A549 (cell line): ENCODE data around the gene EMID1.

Experiments used
- BCL3 ChIP-seq: fragments of >200 bp; sonication (Bioruptor Twin); formaldehyde crosslinking; IDR thresholded peaks from 3 replicates; pipeline ENCODE4 v1.6.1; 2016
- BHLHE40 ChIP-seq: IDR thresholded peaks from 2 replicates; pipeline ENCODE4 v1.6.1; 2012; ENCODE audit warnings: low read depth, low read length, inconsistent platforms
- CTCF ChIP-seq: fragments of >200 bp; sonication (Bioruptor Twin); formaldehyde crosslinking; IDR thresholded peaks from 3 replicates; pipeline ENCODE4 v1.5.1; 2016
- HEYL ChIP-seq: fragments of 250-450 bp; sonication (Bioruptor Pico); IDR thresholded peaks from 2 replicates; pipeline ENCODE4 v1.8.0; 2021; ENCODE audit warnings: mild to moderate bottlenecking, moderate library complexity
- MAFK ChIP-seq: fragments of 450-650 bp; IDR thresholded peaks from 2 replicates; pipeline ENCODE4 v1.6.1; 2014; ENCODE audit not compliant: partially characterized antibody
- MAZ ChIP-seq: fragments of 150-350 bp; IDR thresholded peaks from 2 replicates; pipeline ENCODE4 v1.6.1; 2014; ENCODE audit warnings: antibody characterized with exemption, low read depth, low read length, borderline replicate concordance
- MYC ChIP-seq: IDR thresholded peaks from 2 replicates; pipeline ENCODE4 v1.6.1; 2012; ENCODE audit warnings: mild to moderate bottlenecking, inconsistent platforms, low read length, improper control_type of control experiment, borderline replicate concordance
- NFE2L2 ChIP-seq: fragments of 150-350 bp; conservative IDR thresholded peaks from 2 replicates; pipeline ENCODE4 v1.6.1; 2014; ENCODE audit warnings: low read length
- PHF8 ChIP-seq: fragments of 200-600 bp; sonication (generic); IDR thresholded peaks from 2 replicates; pipeline ENCODE4 v1.6.1; 2016; ENCODE audit warnings: low read depth, mild to moderate bottlenecking, antibody characterized with exemption, moderate library complexity, borderline replicate concordance
- POLR2A ChIP-seq: IDR thresholded peaks from 2 replicates; pipeline ENCODE4 v1.6.1; 2012; ENCODE audit warnings: mild to moderate bottlenecking, low read length
- SMC3 ChIP-seq: fragments of >200 bp; sonication (Bioruptor Twin); formaldehyde crosslinking; IDR thresholded peaks from 3 replicates; pipeline ENCODE4 v1.6.1; 2018; ENCODE audit warnings: inconsistent platforms
- SREBF2 ChIP-seq: fragments of 450-650 bp; IDR thresholded peaks from 2 replicates; pipeline ENCODE4 v1.6.1; 2014; ENCODE audit warnings: mild to moderate bottlenecking, moderate library complexity
- TF ChIP-seq, protein P1 (sequence below): fragments of 450-650 bp; IDR thresholded peaks from 2 replicates; pipeline ENCODE4 v1.6.1; 2014; ENCODE audit warnings: antibody characterized with exemption
- TF ChIP-seq, protein P2 (sequence below): IDR thresholded peaks from 2 replicates; pipeline ENCODE4 v1.6.1; 2012

GRCh38 chr22:29184849-29185490 is 20.7 kb upstream of the EMID1 start:
- no peak for TF ChIP-seq CTCF
- no peak for TF ChIP-seq NFE2L2
- no peak for TF ChIP-seq SREBF2
- no peak for TF ChIP-seq PHF8
- no peak for TF ChIP-seq BCL3
- TF ChIP-seq MYC: no peak
- no peak for TF ChIP-seq SMC3
- TF ChIP-seq POLR2A: no peak
- TF ChIP-seq, protein P1, sequence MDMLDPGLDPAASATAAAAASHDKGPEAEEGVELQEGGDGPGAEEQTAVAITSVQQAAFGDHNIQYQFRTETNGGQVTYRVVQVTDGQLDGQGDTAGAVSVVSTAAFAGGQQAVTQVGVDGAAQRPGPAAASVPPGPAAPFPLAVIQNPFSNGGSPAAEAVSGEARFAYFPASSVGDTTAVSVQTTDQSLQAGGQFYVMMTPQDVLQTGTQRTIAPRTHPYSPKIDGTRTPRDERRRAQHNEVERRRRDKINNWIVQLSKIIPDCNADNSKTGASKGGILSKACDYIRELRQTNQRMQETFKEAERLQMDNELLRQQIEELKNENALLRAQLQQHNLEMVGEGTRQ: no peak
- TF ChIP-seq BHLHE40: no peak
- no peak for TF ChIP-seq HEYL (CRISPR knock-in tag)
- no peak for TF ChIP-seq MAZ
- TF ChIP-seq, protein P2, sequence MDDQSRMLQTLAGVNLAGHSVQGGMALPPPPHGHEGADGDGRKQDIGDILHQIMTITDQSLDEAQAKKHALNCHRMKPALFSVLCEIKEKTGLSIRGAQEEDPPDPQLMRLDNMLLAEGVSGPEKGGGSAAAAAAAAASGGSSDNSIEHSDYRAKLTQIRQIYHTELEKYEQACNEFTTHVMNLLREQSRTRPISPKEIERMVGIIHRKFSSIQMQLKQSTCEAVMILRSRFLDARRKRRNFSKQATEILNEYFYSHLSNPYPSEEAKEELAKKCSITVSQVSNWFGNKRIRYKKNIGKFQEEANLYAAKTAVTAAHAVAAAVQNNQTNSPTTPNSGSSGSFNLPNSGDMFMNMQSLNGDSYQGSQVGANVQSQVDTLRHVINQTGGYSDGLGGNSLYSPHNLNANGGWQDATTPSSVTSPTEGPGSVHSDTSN: no peak
- TF ChIP-seq MAFK: no peak
